Stimulated activated CD8-positive, alpha-beta memory T cell treated with anti-CD3 and anti-CD28 coated beads, Interleukin-12 subunit alpha, Interleukin-12 subunit beta, amount 100 ng/mL, for 1 hour (primary cell): ENCODE results near the gene OR6K2.

Experiments
- DNase-seq: peaks from one replicate; pipeline ENCODE4 v3.0.0-alpha.2; 2020; ENCODE audit warnings: low read depth

Gene OR6K2

GRCh38 chr1:158685085-158685484, 15.4 kb downstream of the OR6K2 start:
- DNase-seq = no peak

GRCh38 chr1:158681606-158682005, 18.8 kb downstream of the OR6K2 start:
- DNase-seq = no peak

- DNase-seq = no peak
Observed at GRCh38 chr1:158679289-158679688, 21.2 kb downstream of the OR6K2 start.

GRCh38 chr1:158675563-158676323, 24.7 kb downstream of the OR6K2 start:
- no peak for DNase-seq

- DNase-seq = no peak
Observed at GRCh38 chr1:158674302-158674701, 26.1 kb downstream of the OR6K2 start.

- no peak for DNase-seq
Observed at GRCh38 chr1:158666037-158666436, 34.4 kb downstream of the OR6K2 start.

GRCh38 chr1:158654571-158654970, 45.9 kb downstream of the OR6K2 start:
- DNase-seq = no peak

GRCh38 chr1:158654086-158654485, 46.4 kb downstream of the OR6K2 start:
- no peak for DNase-seq

GRCh38 chr1:158652721-158653334, 47.6 kb downstream of the OR6K2 start:
- DNase-seq = no peak
